T-helper 2 cell treated with Interferon-gamma antibody and Interleukin-4, amounts not matched to agents 5 μg/mL and 100 μg/mL, for 36 hours (primary cell): ENCODE data around the gene MSTO1.
A peak's percentile ranks its signal among the peaks of the same experiment; 100 is the strongest.
"Not testable (repeated sequence)": the region's sequence is repeated elsewhere in the genome, so short reads cannot be mapped to it uniquely, and the experiment has no call there.

Experiments
- DNase-seq: peaks from one replicate; pipeline ENCODE4 v3.0.0; 2021; ENCODE audit warnings: low spot score
- H3K27ac Mint-ChIP-seq: one replicate; pipeline ENCODE4 v1.8.0; 2021; ENCODE audit warnings: mild to moderate bottlenecking, mixed read lengths
- H3K27me3 Mint-ChIP-seq: one replicate; pipeline ENCODE4 v1.8.0; 2021; ENCODE audit warnings: low read depth, mixed read lengths
- H3K36me3 Mint-ChIP-seq: one replicate; pipeline ENCODE4 v1.8.0; 2021; ENCODE audit warnings: low read depth, mixed read lengths
- H3K4me1 Mint-ChIP-seq: one replicate; pipeline ENCODE4 v1.8.0; 2021; ENCODE audit warnings: low read depth, mixed read lengths
- H3K4me3 Mint-ChIP-seq: one replicate; pipeline ENCODE4 v1.8.0; 2022; ENCODE audit warnings: mild to moderate bottlenecking, moderate library complexity, mixed read lengths
- H3K9me3 Mint-ChIP-seq: one replicate; pipeline ENCODE4 v1.8.0; 2021; ENCODE audit warnings: mixed read lengths

MSTO1 gene

DNA sequence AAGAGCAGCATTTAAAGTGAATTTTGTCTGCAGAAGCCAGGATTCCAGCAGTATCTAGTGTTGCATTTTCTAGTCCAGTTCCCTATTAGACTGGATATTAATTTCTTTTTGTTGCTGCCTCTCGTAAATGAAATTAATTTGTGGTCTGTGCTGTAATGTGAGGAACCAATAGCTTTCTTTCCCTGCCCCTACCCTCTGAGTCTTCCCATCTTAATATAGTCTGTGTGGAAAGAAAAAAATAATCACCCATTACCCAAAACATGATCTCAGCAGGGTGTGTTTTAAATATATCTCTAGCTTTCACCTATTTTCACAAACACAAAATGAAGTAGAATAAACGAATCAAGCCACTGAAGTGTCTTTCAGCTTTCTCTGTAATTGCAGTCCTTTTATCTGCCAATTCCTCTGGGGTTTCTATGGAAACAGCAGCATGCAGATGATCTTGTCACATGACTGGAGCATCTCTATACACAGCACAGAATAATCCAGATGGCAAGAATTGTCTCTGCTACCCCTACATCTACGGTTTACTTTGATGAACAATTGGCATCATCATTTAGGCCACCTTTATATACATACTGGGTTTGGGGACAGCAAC, 14.0 kb upstream of the MSTO1 start:
- not testable (repeated sequence) for H3K27me3 Mint-ChIP-seq, H3K9me3 Mint-ChIP-seq, H3K4me3 Mint-ChIP-seq, DNase-seq, H3K36me3 Mint-ChIP-seq, H3K27ac Mint-ChIP-seq
- peaks cover 13% of the 10 kb centered on the region for H3K4me1 Mint-ChIP-seq

GRCh38 chr1:155596864-155597263, 13.2 kb upstream of the MSTO1 start:
- Mint-ChIP-seq H3K27me3 (no peaks in the 10 kb centered on the region), H3K4me1 (peaks cover 13% of the 10 kb centered on the region), H3K36me3 (no peaks in the 10 kb centered on the region), H3K4me3 (no peak overlapping the region), H3K9me3 (no peaks in the 10 kb centered on the region), H3K27ac (no peak overlapping the region)
- no peak for DNase-seq

DNA sequence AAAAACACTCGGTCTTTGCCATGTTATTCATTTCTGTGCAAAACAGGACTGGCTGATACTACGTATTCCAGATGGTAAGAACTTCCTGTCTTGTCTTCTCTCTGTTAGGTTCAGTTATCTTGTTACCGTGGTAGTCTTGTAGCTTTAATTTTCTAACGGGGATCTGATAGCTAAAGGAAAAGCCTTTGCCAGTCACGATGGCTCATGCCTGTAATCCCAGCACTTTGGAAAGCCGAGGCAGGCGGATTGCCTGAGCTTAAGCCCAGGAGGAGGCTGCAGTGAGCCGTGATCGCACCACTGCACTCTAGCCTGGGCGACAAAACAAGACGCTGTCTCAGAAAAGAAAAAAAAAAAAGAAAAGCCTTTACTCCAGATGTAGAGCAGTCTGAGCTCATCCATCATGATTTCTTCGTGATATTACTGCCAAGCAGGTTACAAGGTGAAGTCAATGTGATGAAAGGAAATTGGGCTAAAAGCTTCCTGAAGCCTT, 11.1 kb upstream of the MSTO1 start:
- H3K4me1 Mint-ChIP-seq, result peaks cover 10% of the 10 kb centered on the region
- H3K27me3 Mint-ChIP-seq, result no peaks in the 10 kb centered on the region
- DNase-seq, result no peak
- H3K27ac Mint-ChIP-seq, result peak overlapping the region; percentile 70
- no peaks in the 10 kb centered on the region for H3K9me3 Mint-ChIP-seq
- H3K36me3 Mint-ChIP-seq, result no peaks in the 10 kb centered on the region
- peak overlapping the region; percentile 76 for H3K4me3 Mint-ChIP-seq

GRCh38 chr1:155599828-155600572, 10.0 kb upstream of the MSTO1 start:
- not testable (repeated sequence) for H3K4me3 Mint-ChIP-seq, DNase-seq, H3K9me3 Mint-ChIP-seq, H3K36me3 Mint-ChIP-seq, H3K27ac Mint-ChIP-seq, H3K27me3 Mint-ChIP-seq
- H3K4me1 Mint-ChIP-seq, result peaks cover 10% of the 10 kb centered on the region

- Mint-ChIP-seq H3K36me3 (peaks cover 4% of the 10 kb centered on the region), H3K9me3 (no peaks in the 10 kb centered on the region), H3K4me3 (no peak overlapping the region), H3K27me3 (no peaks in the 10 kb centered on the region), H3K4me1 (peaks cover 2% of the 10 kb centered on the region), H3K27ac (no peak overlapping the region)
- no peak for DNase-seq
These were observed 2.3 kb upstream of the MSTO1 start for GRCh38 chr1:155607708-155608107.

- no peak overlapping the region for H3K27ac Mint-ChIP-seq
- DNase-seq, result no peak
- H3K9me3 Mint-ChIP-seq, result no peaks in the 10 kb centered on the region
- H3K36me3 Mint-ChIP-seq, result peaks cover 10% of the 10 kb centered on the region
- peak overlapping the region; percentile 54 for H3K4me3 Mint-ChIP-seq
- H3K27me3 Mint-ChIP-seq, result no peaks in the 10 kb centered on the region
- peaks cover 2% of the 10 kb centered on the region for H3K4me1 Mint-ChIP-seq
These were observed 1.2 kb upstream of the MSTO1 start for GRCh38 chr1:155608888-155609225.

GRCh38 chr1:155610257-155610647, 234 bp downstream of the MSTO1 start:
- H3K27ac Mint-ChIP-seq, H3K4me3 Mint-ChIP-seq, H3K9me3 Mint-ChIP-seq, H3K27me3 Mint-ChIP-seq, DNase-seq, H3K4me1 Mint-ChIP-seq: not testable (repeated sequence)
- peaks cover 14% of the 10 kb centered on the region for H3K36me3 Mint-ChIP-seq

- H3K27ac Mint-ChIP-seq, H3K9me3 Mint-ChIP-seq, H3K27me3 Mint-ChIP-seq, DNase-seq, H3K4me1 Mint-ChIP-seq, H3K4me3 Mint-ChIP-seq: not testable (repeated sequence)
- H3K36me3 Mint-ChIP-seq, result peaks cover 16% of the 10 kb centered on the region
These were observed 3.2 kb downstream of the MSTO1 start for GRCh38 chr1:155613226-155613625.

DNA sequence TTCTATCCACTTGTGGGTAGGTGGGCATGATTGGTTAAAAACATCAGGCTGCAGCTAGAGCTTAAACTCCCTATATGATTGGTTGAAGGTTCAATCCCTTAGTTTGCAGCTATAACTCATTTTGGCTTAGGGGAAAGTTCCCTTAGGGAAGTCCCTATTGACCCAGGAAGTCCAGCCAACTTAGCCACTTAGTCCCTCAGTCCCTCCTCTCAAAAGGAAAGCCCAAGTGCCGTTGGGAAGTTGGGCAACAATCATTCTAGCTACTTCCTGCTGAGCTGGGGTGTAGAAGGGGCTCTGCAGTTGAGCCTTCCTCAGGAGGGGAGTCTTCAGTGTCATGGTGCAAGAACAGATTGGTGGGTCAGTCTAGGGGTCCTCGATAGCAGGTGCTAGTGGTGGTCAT, 12.2 kb downstream of the MSTO1 start:
- Mint-ChIP-seq H3K4me3 (no peak overlapping the region), H3K36me3 (peaks cover 2% of the 10 kb centered on the region), H3K9me3 (no peaks in the 10 kb centered on the region), H3K4me1 (no peaks in the 10 kb centered on the region), H3K27me3 (peaks cover 4% of the 10 kb centered on the region), H3K27ac (no peak overlapping the region)
- DNase-seq, result no peak

- DNase-seq, result no peak
- H3K9me3 Mint-ChIP-seq, result no peaks in the 10 kb centered on the region
- peaks cover 4% of the 10 kb centered on the region for H3K27me3 Mint-ChIP-seq
- H3K4me1 Mint-ChIP-seq, result no peaks in the 10 kb centered on the region
- no peak overlapping the region for H3K27ac Mint-ChIP-seq
- H3K36me3 Mint-ChIP-seq, result peaks cover 2% of the 10 kb centered on the region
- no peak overlapping the region for H3K4me3 Mint-ChIP-seq
These were observed 13.3 kb downstream of the MSTO1 start for GRCh38 chr1:155623357-155623756.

GRCh38 chr1:155626428-155626827, 16.4 kb downstream of the MSTO1 start:
- not testable (repeated sequence) for H3K4me3 Mint-ChIP-seq, H3K9me3 Mint-ChIP-seq, H3K27me3 Mint-ChIP-seq, DNase-seq, H3K36me3 Mint-ChIP-seq, H3K27ac Mint-ChIP-seq, H3K4me1 Mint-ChIP-seq

DNA sequence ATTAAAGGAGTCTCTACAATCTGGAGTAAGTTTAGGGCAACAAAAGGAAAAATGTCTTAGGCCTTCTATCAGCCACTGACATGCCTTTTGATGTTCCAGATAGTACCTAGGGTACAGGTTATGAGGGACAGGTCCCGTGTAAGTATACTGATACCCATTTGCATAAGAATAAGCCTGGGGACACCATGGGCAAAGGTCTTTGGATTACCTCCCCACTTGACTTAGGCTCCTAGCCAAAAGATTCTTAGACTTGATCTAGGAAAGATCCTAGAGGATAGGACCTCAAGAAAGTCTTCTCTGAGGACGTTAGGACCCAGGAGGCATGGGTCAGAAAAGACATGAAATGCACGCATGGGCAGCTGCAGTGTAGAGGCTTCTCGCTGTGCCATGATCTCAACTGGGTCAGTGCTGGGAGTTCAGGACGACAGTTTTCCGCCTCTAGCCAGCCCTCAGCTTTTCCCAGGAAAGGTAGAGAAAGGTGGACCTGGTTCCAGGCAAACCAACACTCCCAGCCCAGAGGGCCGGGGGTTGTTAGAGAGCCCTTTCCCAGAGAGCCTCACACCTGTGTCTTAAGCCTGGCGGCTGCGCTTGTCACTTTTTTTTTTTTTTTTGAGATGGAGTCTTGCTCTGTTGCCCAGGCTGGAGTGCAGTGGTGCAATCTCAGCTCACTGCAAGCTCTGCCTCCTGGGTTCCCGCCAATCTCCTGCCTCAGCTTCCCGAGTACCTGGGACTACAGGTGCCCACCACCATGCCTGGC, 26.6 kb downstream of the MSTO1 start:
- H3K4me1 Mint-ChIP-seq, result peaks cover 15% of the 10 kb centered on the region
- H3K27me3 Mint-ChIP-seq, result peaks cover 3% of the 10 kb centered on the region
- H3K27ac Mint-ChIP-seq, result peak overlapping the region; percentile 84
- no peak for DNase-seq
- peaks cover 3% of the 10 kb centered on the region for H3K9me3 Mint-ChIP-seq
- no peaks in the 10 kb centered on the region for H3K36me3 Mint-ChIP-seq
- peak overlapping the region; percentile 93 for H3K4me3 Mint-ChIP-seq

DNA sequence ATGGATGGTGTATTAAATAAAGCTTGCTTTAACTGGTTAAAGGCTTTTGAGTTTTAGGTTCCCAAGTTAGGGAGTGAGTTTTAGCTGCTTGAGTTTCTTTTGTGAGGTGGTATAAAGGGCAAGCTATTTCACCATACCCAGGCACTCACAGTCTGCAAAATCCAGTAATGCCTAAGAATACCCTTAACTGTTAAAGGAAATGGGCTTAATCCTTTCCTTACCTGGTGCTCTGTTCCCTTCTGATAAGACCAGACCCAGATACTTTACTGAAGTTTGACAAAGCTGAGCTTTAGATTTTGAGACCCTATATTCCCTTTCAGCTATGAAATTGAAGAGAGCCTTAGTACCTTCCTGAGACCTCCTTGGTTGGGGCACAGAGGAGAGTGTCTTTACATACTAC, 30.3 kb downstream of the MSTO1 start:
- no peaks in the 10 kb centered on the region for H3K36me3 Mint-ChIP-seq
- no peak overlapping the region for H3K4me3 Mint-ChIP-seq
- H3K27ac Mint-ChIP-seq, result no peak overlapping the region
- H3K27me3 Mint-ChIP-seq, result peaks cover 4% of the 10 kb centered on the region
- DNase-seq, result no peak
- peaks cover 15% of the 10 kb centered on the region for H3K4me1 Mint-ChIP-seq
- H3K9me3 Mint-ChIP-seq, result peaks cover 27% of the 10 kb centered on the region

DNA sequence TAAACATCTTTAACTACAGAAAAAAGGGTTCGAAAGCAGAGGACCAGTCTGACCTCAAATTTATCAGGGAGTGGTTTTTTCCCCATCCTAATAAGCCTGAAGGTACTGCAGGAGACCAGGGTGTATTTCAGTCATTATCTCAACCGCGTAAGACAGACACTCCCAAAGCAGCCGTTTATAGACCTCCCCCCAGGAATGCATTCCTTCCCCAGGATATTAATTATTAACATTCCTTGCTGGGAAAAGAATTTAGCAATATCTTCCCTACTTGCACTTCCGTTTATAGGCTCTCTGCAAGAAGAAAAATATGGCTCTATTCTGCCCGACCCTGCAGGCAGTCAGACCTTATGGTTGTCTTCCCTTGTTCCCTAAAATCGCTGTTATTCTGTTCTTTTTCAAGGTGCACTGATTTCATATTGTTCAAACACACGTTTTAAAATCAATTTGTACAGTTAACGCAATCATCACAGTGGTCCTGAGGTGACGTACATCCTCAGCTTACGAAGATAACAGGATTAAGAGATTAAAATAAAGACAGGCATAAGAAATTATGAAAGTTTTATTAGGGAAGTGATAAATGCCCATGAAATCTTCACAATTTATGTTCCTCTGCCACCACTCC, 32.7 kb downstream of the MSTO1 start:
- H3K4me3 Mint-ChIP-seq, H3K4me1 Mint-ChIP-seq, H3K27ac Mint-ChIP-seq, H3K36me3 Mint-ChIP-seq, DNase-seq, H3K27me3 Mint-ChIP-seq: not testable (repeated sequence)
- H3K9me3 Mint-ChIP-seq, result peaks cover 27% of the 10 kb centered on the region
